Astrocyte (in vitro differentiated cells and primary cell): ENCODE results near the gene SDC4. TPM values are rescaled to one million over a fixed set of nuclear protein-coding genes. Genes with fewer than 3 reads are reported as not detected.

Experiments used
- DNase-seq: peaks from one replicate; pipeline ENCODE4 v3.0.0-alpha.2; 2010; ENCODE audit warnings: low read depth
- FAIRE-seq: peaks from 2 replicates; lab custom pipeline; 2011; peaks lifted over from hg19 to GRCh38; lab: Jason Lieb, UNC
- H2AFZ ChIP-seq: 2 replicates; pipeline ENCODE4 v1.6.0; 2012; ENCODE audit warnings: low read depth, low read length, inconsistent platforms
- H3K27ac ChIP-seq: 2 replicates; pipeline ENCODE4 v1.5.1; 2011; ENCODE audit warnings: low read depth, low read length, inconsistent platforms
- H3K27me3 ChIP-seq: 2 replicates; pipeline ENCODE4 v1.6.0; 2011; ENCODE audit warnings: low read length, inconsistent platforms; ENCODE audit not compliant: insufficient read depth
- H3K36me3 ChIP-seq: 2 replicates; pipeline ENCODE4 v1.5.1; 2011; ENCODE audit warnings: low read length, inconsistent platforms; ENCODE audit not compliant: insufficient read depth
- H3K4me1 ChIP-seq: 2 replicates; pipeline ENCODE4 v1.5.1; 2011; ENCODE audit warnings: low read length, inconsistent platforms; ENCODE audit not compliant: insufficient read depth
- H3K4me2 ChIP-seq: 2 replicates; pipeline ENCODE4 v1.6.0; 2012; ENCODE audit warnings: low read length, inconsistent platforms
- H3K4me3 ChIP-seq: 2 replicates; pipeline ENCODE4 v1.5.1; 2011; ENCODE audit warnings: low read depth, mild to moderate bottlenecking, low read length, inconsistent platforms; ENCODE audit not compliant: insufficient read depth
- H3K79me2 ChIP-seq: 2 replicates; pipeline ENCODE4 v1.6.0; 2012; ENCODE audit warnings: mild to moderate bottlenecking, low read length, inconsistent platforms; ENCODE audit not compliant: insufficient read depth
- H3K9ac ChIP-seq: 2 replicates; pipeline ENCODE4 v1.6.0; 2012; ENCODE audit warnings: mild to moderate bottlenecking, low read length, inconsistent platforms
- H3K9me3 ChIP-seq: 2 replicates; pipeline ENCODE4 v1.5.1; 2012; ENCODE audit warnings: low read depth, mild to moderate bottlenecking, low read length, inconsistent platforms; ENCODE audit not compliant: insufficient read depth
- H4K20me1 ChIP-seq: 2 replicates; pipeline ENCODE4 v1.6.0; 2012; ENCODE audit warnings: low read length, inconsistent platforms; ENCODE audit not compliant: insufficient read depth
- H3K27ac Mint-ChIP-seq: one replicate; pipeline ENCODE4 v1.8.0; 2021; ENCODE audit warnings: mild to moderate bottlenecking, mixed read lengths; ENCODE audit not compliant: unreplicated experiment
- H3K27me3 Mint-ChIP-seq: one replicate; pipeline ENCODE4 v1.8.0; 2021; ENCODE audit warnings: low read depth, mixed read lengths; ENCODE audit not compliant: unreplicated experiment
- H3K36me3 Mint-ChIP-seq: one replicate; pipeline ENCODE4 v1.8.0; 2021; ENCODE audit warnings: low read depth, mixed read lengths; ENCODE audit not compliant: unreplicated experiment
- H3K4me1 Mint-ChIP-seq: one replicate; pipeline ENCODE4 v1.8.0; 2021; ENCODE audit warnings: low read depth, mixed read lengths; ENCODE audit not compliant: unreplicated experiment
- H3K4me3 Mint-ChIP-seq: one replicate; pipeline ENCODE4 v1.8.0; 2021; ENCODE audit warnings: mild to moderate bottlenecking, moderate library complexity, mixed read lengths; ENCODE audit not compliant: unreplicated experiment
- H3K9me3 Mint-ChIP-seq: one replicate; pipeline ENCODE4 v1.8.0; 2021; ENCODE audit warnings: mild to moderate bottlenecking, mixed read lengths; ENCODE audit not compliant: unreplicated experiment
- CTCF ChIP-seq: IDR thresholded peaks from 2 replicates; pipeline ENCODE4 v1.5.1; 2011; ENCODE audit warnings: low read depth, mild to moderate bottlenecking, inconsistent platforms, low read length, moderate library complexity; ENCODE audit not compliant: insufficient read depth
- EZH2 ChIP-seq: IDR thresholded peaks from 2 replicates; pipeline ENCODE4 v1.6.1; 2012; ENCODE audit warnings: mild to moderate bottlenecking, low read length, inconsistent platforms; ENCODE audit not compliant: insufficient read depth
- total RNA-seq: library from RNA; stranded (reverse); gene quantifications from 2 replicates; pipeline ENCODE4 v1.2.1, GENCODE V29; 2021

SDC4 gene
- total RNA-seq, 1 donor from 2014 or later = 135 TPM

- H3K4me2 ChIP-seq = no peak overlapping the region
- TF ChIP-seq EZH2 (no peak), CTCF (no peak)
- Mint-ChIP-seq H3K36me3 (no peaks in the 10 kb centered on the region), H3K4me1 (no peaks in the 10 kb centered on the region), H3K9me3 (no peaks in the 10 kb centered on the region), H3K27me3 (peaks cover 11% of the 10 kb centered on the region), H3K4me3 (no peak overlapping the region), H3K27ac (peak overlapping the region; percentile 51)
- FAIRE-seq (no peak), DNase-seq (no peak)
- no peaks in the 10 kb centered on the region for H3K36me3 ChIP-seq
- H3K9ac ChIP-seq = no peak overlapping the region
- no peaks in the 10 kb centered on the region for H3K9me3 ChIP-seq
- peaks cover 20% of the 10 kb centered on the region for H3K27me3 ChIP-seq
- no peak overlapping the region for H3K4me3 ChIP-seq
- no peaks in the 10 kb centered on the region for H3K4me1 ChIP-seq
- H3K79me2 ChIP-seq = no peaks in the 10 kb centered on the region
- H2AFZ ChIP-seq = no peak overlapping the region
- no peak overlapping the region for H3K27ac ChIP-seq
- H4K20me1 ChIP-seq = no peaks in the 10 kb centered on the region
These were observed 29.3 kb downstream of the SDC4 start for GRCh38 chr20:45318948-45319347.

DNA sequence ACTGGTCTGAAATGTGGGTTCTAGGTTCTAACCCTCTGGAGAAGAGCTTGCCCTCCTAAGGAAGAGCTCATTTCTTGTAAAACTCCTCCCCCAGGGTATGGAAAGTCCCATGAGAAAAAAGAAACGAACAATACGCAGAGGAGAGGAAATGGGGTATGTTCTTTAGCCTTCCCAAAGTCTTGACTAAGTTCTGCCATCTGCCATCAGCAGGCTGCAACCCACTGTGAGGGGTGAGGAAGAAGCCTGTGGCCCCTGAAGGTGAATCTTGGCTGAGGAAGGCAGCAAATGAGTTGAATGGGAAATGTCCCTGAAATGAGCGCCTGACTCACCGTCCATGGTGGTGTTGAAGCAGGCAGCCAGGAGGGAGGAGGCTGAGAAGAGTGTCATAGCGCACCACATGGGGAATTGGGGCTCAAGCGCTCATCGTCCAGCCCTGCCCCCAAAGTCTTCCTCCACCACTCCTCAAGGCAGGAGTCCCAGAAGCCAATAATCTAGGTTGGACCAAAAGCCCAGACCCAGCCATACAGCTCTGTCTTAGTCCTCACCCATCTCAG, 29.8 kb downstream of the SDC4 start:
- Histone ChIP-seq H2AFZ (no peak overlapping the region), H3K9me3 (no peaks in the 10 kb centered on the region), H3K27me3 (peaks cover 20% of the 10 kb centered on the region), H3K4me2 (no peak overlapping the region), H3K36me3 (no peaks in the 10 kb centered on the region), H3K9ac (no peak overlapping the region), H3K4me3 (no peak overlapping the region), H4K20me1 (no peaks in the 10 kb centered on the region), H3K27ac (no peak overlapping the region), H3K4me1 (no peaks in the 10 kb centered on the region), H3K79me2 (no peaks in the 10 kb centered on the region)
- Mint-ChIP-seq H3K4me1 (no peaks in the 10 kb centered on the region), H3K9me3 (no peaks in the 10 kb centered on the region), H3K27ac (no peak overlapping the region), H3K36me3 (no peaks in the 10 kb centered on the region), H3K4me3 (no peak overlapping the region), H3K27me3 (peaks cover 16% of the 10 kb centered on the region)
- FAIRE-seq (no peak), DNase-seq (no peak)
- TF ChIP-seq EZH2 (no peak), CTCF (no peak)

DNA sequence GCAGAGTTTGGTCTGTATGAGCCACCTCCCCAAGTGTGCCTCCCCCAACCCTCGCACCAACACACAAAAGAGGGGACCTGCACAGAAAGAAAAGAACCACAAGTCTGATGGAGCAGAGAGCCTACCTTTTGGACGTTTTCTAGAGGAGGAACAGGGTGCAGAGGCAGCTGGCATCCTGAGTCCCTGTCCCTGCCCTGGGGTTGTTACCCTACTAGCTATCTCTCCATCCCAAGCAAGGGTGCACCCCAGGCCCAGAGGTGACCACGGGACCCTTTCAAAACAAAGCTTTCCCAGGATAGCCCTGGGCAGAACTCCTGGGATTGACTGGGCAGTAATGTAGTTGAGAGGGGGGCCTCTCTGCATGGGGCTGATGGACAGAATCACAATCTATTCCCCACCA, 30.4 kb downstream of the SDC4 start:
- no peak overlapping the region for H3K4me3 ChIP-seq
- H3K27me3 Mint-ChIP-seq = peaks cover 17% of the 10 kb centered on the region
- no peaks in the 10 kb centered on the region for H3K4me1 Mint-ChIP-seq
- peak; percentile 10 for TF ChIP-seq EZH2
- no peak for TF ChIP-seq CTCF
- H3K4me3 Mint-ChIP-seq = no peak overlapping the region
- no peaks in the 10 kb centered on the region for H3K9me3 Mint-ChIP-seq
- H3K36me3 ChIP-seq = no peaks in the 10 kb centered on the region
- no peaks in the 10 kb centered on the region for H3K4me1 ChIP-seq
- no peaks in the 10 kb centered on the region for H3K36me3 Mint-ChIP-seq
- FAIRE-seq (no peak), DNase-seq (no peak)
- peaks cover 20% of the 10 kb centered on the region for H3K27me3 ChIP-seq
- H3K4me2 ChIP-seq = no peak overlapping the region
- no peak overlapping the region for H3K27ac ChIP-seq
- no peaks in the 10 kb centered on the region for H4K20me1 ChIP-seq
- no peak overlapping the region for H3K9ac ChIP-seq
- H2AFZ ChIP-seq = no peak overlapping the region
- no peaks in the 10 kb centered on the region for H3K9me3 ChIP-seq
- H3K79me2 ChIP-seq = no peaks in the 10 kb centered on the region
- H3K27ac Mint-ChIP-seq = no peak overlapping the region
